ENCODE data around the gene DNER. TPM values are rescaled to one million over a fixed set of nuclear protein-coding genes. Genes with fewer than 3 reads are reported as not detected.
"Not testable (repeated sequence)": the region's sequence is repeated elsewhere in the genome, so short reads cannot be mapped to it uniquely, and the experiment has no call there.

Gene DNER, protein sequence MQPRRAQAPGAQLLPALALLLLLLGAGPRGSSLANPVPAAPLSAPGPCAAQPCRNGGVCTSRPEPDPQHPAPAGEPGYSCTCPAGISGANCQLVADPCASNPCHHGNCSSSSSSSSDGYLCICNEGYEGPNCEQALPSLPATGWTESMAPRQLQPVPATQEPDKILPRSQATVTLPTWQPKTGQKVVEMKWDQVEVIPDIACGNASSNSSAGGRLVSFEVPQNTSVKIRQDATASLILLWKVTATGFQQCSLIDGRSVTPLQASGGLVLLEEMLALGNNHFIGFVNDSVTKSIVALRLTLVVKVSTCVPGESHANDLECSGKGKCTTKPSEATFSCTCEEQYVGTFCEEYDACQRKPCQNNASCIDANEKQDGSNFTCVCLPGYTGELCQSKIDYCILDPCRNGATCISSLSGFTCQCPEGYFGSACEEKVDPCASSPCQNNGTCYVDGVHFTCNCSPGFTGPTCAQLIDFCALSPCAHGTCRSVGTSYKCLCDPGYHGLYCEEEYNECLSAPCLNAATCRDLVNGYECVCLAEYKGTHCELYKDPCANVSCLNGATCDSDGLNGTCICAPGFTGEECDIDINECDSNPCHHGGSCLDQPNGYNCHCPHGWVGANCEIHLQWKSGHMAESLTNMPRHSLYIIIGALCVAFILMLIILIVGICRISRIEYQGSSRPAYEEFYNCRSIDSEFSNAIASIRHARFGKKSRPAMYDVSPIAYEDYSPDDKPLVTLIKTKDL
- 10 to 100 TPM in 1 of 4 donors, 1 to 10 TPM in 3; 1.9 to 24.7 (median 4.9) TPM for total RNA-seq

DNA sequence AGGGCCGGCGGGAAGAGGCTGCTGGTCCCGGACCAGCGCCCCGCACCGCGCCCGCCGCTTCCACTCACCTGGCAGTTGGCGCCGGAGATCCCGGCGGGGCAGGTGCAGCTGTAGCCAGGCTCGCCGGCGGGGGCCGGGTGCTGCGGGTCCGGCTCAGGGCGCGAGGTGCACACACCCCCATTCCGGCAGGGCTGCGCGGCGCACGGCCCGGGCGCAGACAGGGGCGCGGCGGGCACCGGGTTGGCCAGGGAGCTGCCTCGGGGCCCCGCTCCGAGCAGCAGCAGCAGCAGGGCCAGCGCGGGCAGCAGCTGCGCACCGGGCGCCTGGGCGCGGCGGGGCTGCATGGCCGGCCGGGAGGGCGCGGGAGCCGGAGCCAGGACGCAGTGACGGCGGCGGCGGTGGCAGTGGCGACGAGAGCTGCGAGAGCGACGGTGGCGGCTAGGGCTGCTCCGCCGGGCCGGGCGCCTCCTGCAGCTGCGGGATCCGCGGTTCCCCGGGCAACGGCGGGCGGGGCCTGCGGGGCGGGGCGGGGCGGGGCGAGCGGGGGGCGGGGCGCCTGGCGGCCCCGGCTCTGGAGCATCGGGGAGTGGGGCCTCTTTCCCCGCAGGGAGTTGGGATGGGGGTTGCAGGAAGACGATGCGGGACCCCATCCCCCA, at the start of gene DNER:
Gene DNER, minus strand, starts transcription at position 476 of the 656 bp plus-strand sequence. Its CDS starts 132 bp downstream, at position 344.
- peaks cover 0 to 13% of the 10 kb centered on the region in 2 donors for H3K4me1 ChIP-seq
- DNase-seq = no peak
- H3K27ac ChIP-seq = no peak within 1 kb of the TSS
- no peaks in the 10 kb centered on the region for H3K36me3 ChIP-seq
- TF ChIP-seq, protein P1, sequence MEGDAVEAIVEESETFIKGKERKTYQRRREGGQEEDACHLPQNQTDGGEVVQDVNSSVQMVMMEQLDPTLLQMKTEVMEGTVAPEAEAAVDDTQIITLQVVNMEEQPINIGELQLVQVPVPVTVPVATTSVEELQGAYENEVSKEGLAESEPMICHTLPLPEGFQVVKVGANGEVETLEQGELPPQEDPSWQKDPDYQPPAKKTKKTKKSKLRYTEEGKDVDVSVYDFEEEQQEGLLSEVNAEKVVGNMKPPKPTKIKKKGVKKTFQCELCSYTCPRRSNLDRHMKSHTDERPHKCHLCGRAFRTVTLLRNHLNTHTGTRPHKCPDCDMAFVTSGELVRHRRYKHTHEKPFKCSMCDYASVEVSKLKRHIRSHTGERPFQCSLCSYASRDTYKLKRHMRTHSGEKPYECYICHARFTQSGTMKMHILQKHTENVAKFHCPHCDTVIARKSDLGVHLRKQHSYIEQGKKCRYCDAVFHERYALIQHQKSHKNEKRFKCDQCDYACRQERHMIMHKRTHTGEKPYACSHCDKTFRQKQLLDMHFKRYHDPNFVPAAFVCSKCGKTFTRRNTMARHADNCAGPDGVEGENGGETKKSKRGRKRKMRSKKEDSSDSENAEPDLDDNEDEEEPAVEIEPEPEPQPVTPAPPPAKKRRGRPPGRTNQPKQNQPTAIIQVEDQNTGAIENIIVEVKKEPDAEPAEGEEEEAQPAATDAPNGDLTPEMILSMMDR (IDR thresholded peaks at IDR 0.05) = no peak
- TF ChIP-seq POLR2A (IDR thresholded peaks at IDR 0.05) = no peak
- no peaks in the 10 kb centered on the region for H3K9me3 ChIP-seq
- intact Hi-C loops (cut with DNase I; ENCODE audit: low total_unique reads) = no loop called here
- peak within 1 kb of the TSS in 1 of 2 donors; percentile 16 for H3K4me3 ChIP-seq
- H3K27me3 ChIP-seq = peaks cover 9 to 31% of the 10 kb centered on the region in 2 donors

DNA sequence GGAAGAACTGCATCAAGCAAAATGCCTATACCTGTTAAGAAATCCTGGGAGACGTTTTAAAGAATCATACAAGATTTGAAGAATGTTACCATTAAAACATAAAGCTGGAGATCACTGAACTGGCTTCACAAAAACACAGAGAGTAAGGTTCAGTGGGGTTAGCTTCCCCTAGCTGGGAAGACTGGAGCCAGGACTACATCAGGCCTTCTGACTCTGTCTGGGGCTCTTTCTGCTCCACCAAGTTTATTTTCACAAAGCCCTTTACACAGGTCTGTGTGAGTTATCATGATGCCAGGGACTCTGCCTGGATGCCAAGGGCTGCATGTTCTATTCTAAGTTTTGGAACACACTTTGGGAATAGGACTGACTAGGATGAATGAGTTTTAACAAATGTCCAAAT, 47.3 kb upstream of the DNER start:
- TF ChIP-seq POLR2A (IDR thresholded peaks at IDR 0.05) = no peak
- TF ChIP-seq, protein P1 (IDR thresholded peaks at IDR 0.05) = no peak
- intact Hi-C loops (cut with DNase I; ENCODE audit: low total_unique reads) = no loop called here
- Histone ChIP-seq H3K4me1 (no peaks in the 10 kb centered on the region), H3K9me3 (no peaks in the 10 kb centered on the region), H3K27ac (no peak overlapping the region), H3K4me3 (no peak overlapping the region), H3K27me3 (no peaks in the 10 kb centered on the region), H3K36me3 (no peaks in the 10 kb centered on the region)
- no peak for DNase-seq

DNA sequence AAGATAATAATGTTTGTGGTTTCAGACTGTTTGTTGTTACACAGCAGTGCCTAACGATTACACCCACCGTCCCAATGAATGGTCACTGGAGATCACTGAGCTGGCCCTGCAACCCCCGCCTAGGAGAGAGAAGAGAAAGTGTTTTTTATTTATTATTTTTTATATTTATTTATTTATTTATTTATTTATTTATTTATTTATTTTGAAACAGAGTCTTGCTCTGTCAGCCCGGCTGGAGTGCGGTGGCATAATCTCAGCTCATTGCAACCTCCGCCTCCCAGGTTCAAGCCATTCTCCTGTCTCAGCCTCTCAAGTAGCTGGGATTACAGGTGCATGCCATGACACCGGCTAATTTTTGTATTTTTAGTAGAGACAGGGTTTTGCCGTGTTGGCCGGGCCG, 43.1 kb upstream of the DNER start:
- H3K4me3 ChIP-seq; H3K27me3 ChIP-seq; H3K27ac ChIP-seq; H3K36me3 ChIP-seq; intact Hi-C loops (cut with DNase I; ENCODE audit: low total_unique reads); H3K4me1 ChIP-seq; H3K9me3 ChIP-seq; DNase-seq: not testable (repeated sequence)

DNA sequence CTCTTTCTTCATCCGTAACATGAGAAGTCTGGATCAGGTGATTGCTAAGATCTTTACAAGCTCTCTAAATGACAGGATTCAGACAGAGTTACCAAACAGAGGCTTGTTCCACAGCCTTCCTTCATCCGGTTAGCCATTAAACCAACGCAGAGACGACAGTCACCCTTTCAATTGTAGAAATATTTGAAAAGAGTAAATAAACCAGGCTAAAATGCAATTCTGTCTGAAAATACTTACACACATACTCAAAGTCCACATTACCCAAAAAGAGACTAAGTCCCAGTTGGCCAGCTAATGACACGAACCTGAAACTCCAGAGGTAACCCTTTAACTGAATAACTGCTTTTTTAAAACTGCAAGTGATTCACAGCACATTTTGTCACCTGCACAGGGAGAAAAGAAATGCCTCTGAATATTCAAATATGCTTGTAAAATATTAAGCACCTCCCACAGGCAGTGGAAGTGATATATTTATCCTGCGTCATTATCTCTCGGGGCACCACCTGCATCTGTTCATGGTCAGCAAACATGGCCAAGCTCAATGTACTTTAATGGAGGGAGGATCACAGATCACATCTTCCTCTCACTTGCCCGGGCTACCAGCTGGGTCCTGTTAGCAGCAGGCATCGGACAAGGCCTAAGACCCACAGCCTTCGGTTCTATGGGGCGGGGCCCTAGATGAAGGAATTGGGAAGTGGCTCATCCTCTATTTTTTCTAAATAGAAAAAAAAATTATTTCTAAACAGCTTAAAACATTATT, 38.8 kb upstream of the DNER start:
- intact Hi-C loops (cut with DNase I; ENCODE audit: low total_unique reads) = no loop called here
- Histone ChIP-seq H3K27ac (no peak overlapping the region), H3K36me3 (no peaks in the 10 kb centered on the region), H3K27me3 (no peaks in the 10 kb centered on the region), H3K4me3 (no peak overlapping the region), H3K9me3 (no peaks in the 10 kb centered on the region), H3K4me1 (no peaks in the 10 kb centered on the region)
- DNase-seq = no peak
- TF ChIP-seq, protein P1 (IDR thresholded peaks at IDR 0.05) = no peak
- TF ChIP-seq POLR2A (IDR thresholded peaks at IDR 0.05) = no peak

DNA sequence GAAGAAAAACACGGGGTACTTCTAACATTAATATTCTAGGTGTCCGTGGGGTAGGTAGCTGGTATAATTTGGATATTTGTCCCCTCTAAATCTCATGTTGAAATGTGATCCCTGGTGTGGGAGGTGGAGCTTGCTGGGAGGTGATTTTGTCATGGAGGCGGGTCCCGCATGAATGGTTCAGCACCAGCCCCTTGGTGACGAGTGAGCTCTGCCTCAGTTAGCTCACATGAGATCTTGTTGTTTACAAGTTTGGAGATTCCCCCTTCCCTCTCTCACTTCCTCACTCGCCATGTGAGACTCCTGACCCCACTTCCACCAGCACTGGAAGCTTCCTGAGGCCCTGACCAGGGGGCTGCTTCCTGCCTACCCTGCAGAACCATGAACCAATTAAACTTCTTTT, 35.4 kb upstream of the DNER start:
- DNase-seq = no peak
- intact Hi-C loops (cut with DNase I; ENCODE audit: low total_unique reads) = no loop called here
- Histone ChIP-seq H3K36me3 (no peaks in the 10 kb centered on the region), H3K27ac (no peak overlapping the region), H3K27me3 (no peaks in the 10 kb centered on the region), H3K4me3 (no peak overlapping the region), H3K4me1 (no peaks in the 10 kb centered on the region), H3K9me3 (no peaks in the 10 kb centered on the region)
- TF ChIP-seq POLR2A (IDR thresholded peaks at IDR 0.05) = no peak
- TF ChIP-seq, protein P1 (IDR thresholded peaks at IDR 0.05) = no peak
